Neuronal stem cell (in vitro differentiated cells): ENCODE measurements around the gene RASGRP3.

Experiments
- DNase-seq: peaks from one replicate; pipeline ENCODE4 v3.0.0-alpha.2; 2013; ENCODE audit warnings: low spot score
- H2AFZ ChIP-seq: one replicate; pipeline ENCODE4 v1.6.1; 2013; ENCODE audit warnings: mild to moderate bottlenecking, low read length, inconsistent platforms
- H2AK5ac ChIP-seq: 2 replicates; pipeline ENCODE4 v1.6.1; 2013; ENCODE audit warnings: low read depth, mild to moderate bottlenecking, inconsistent platforms, low read length, moderate library complexity, mixed read lengths
- H2BK120ac ChIP-seq: 2 replicates; pipeline ENCODE4 v1.6.1; 2013; ENCODE audit warnings: low read depth, mild to moderate bottlenecking, inconsistent platforms, low read length, moderate library complexity, mixed read lengths
- H2BK12ac ChIP-seq: one replicate; pipeline ENCODE4 v1.6.1; 2013; ENCODE audit warnings: low read length, inconsistent platforms
- H2BK15ac ChIP-seq: 2 replicates; pipeline ENCODE4 v1.6.1; 2013; ENCODE audit warnings: mild to moderate bottlenecking, low read length, inconsistent platforms, mixed read lengths
- H2BK5ac ChIP-seq: one replicate; pipeline ENCODE4 v1.6.1; 2013; ENCODE audit warnings: inconsistent platforms, mild to moderate bottlenecking, low read length, moderate library complexity
- H3K14ac ChIP-seq: one replicate; pipeline ENCODE4 v1.6.1; 2013; ENCODE audit warnings: low read length, inconsistent platforms
- H3K18ac ChIP-seq: 2 replicates; pipeline ENCODE4 v1.6.1; 2013; ENCODE audit warnings: low read length, inconsistent platforms
- H3K23ac ChIP-seq: 2 replicates; pipeline ENCODE4 v1.6.1; 2013; ENCODE audit warnings: low read depth, mild to moderate bottlenecking, mixed read lengths, low read length, inconsistent platforms; ENCODE audit not compliant: poor library complexity
- H3K27ac ChIP-seq: replicated peaks from 3 replicates; pipeline ENCODE4 v1.5.1; 2013; ENCODE audit warnings: low read length, inconsistent platforms
- H3K27me3 ChIP-seq, 3 experiments: 2 replicates each; pipeline ENCODE4 v1.6.1; 2013; ENCODE audit warnings: low read length in 3 of 3, mild to moderate bottlenecking in 2 of 3, inconsistent platforms in 1 of 3, low read depth in 1 of 3, mixed read lengths in 1 of 3, moderate library complexity in 1 of 3; ENCODE audit not compliant: control insufficient read depth in 3 of 3, insufficient read depth in 3 of 3
- H3K36me3 ChIP-seq, 2 donors: replicated peaks in 1 of 2; 2 replicates each; pipeline ENCODE4 v1.6.1; 2013; ENCODE audit warnings: low read length in 2 of 2; ENCODE audit not compliant: control insufficient read depth in 2 of 2, insufficient read depth in 2 of 2
- H3K4ac ChIP-seq: 2 replicates; pipeline ENCODE4 v1.6.1; 2013; ENCODE audit warnings: inconsistent platforms, mild to moderate bottlenecking, low read length, moderate library complexity
- H3K4me1 ChIP-seq, 2 donors: 1 replicate in 1 of 2; 2 replicates in 1 of 2; pipeline ENCODE4 v1.6.1; 2013; ENCODE audit warnings: low read length in 2 of 2, low read depth in 1 of 2; ENCODE audit not compliant: control insufficient read depth in 2 of 2, insufficient read depth in 1 of 2
- H3K4me2 ChIP-seq: one replicate; pipeline ENCODE4 v1.6.1; 2013; ENCODE audit warnings: mild to moderate bottlenecking, low read length, inconsistent platforms; ENCODE audit not compliant: insufficient read depth, poor library complexity, severe bottlenecking
- H3K4me3 ChIP-seq, 2 donors: 2 replicates each; pipeline ENCODE4 v1.5.1; 2013; ENCODE audit warnings: low read length in 2 of 2, mild to moderate bottlenecking in 2 of 2, inconsistent platforms in 1 of 2, moderate library complexity in 1 of 2
- H3K79me1 ChIP-seq: one replicate; pipeline ENCODE4 v1.6.1; 2013; ENCODE audit warnings: low read depth, mild to moderate bottlenecking, inconsistent platforms, low read length, moderate library complexity
- H3K9ac ChIP-seq: one replicate; pipeline ENCODE4 v1.6.1; 2013; ENCODE audit warnings: mild to moderate bottlenecking, low read depth, low read length, inconsistent platforms; ENCODE audit not compliant: poor library complexity
- H3K9me3 ChIP-seq, 2 donors: replicated peaks in 1 of 2; 2 replicates each; pipeline versions ENCODE3 to v1.6.1; 2013; ENCODE audit warnings: low read length in 2 of 2, mild to moderate bottlenecking in 2 of 2, inconsistent platforms in 1 of 2, low read depth in 1 of 2, mixed read lengths in 1 of 2, moderate library complexity in 1 of 2; ENCODE audit not compliant: control insufficient read depth in 2 of 2, insufficient read depth in 1 of 2
- H4K8ac ChIP-seq: one replicate; pipeline ENCODE4 v1.6.1; 2013; ENCODE audit warnings: low read depth, mild to moderate bottlenecking, inconsistent platforms, low read length, moderate library complexity
- H4K91ac ChIP-seq: one replicate; pipeline ENCODE4 v1.6.1; 2013; ENCODE audit warnings: low read length, low read depth, mild to moderate bottlenecking, inconsistent platforms; ENCODE audit not compliant: poor library complexity
- WGBS, 2 donors: extraction: QIAGEN DNeasy Blood & Tissue Kit; methylation state at CpG; one replicate each; pipeline ENCODE4 v1.1.7; 2013; ENCODE audit warnings: missing lambda C conversion rate in 2 of 2, mixed read lengths in 1 of 2; ENCODE audit not compliant: insufficient read length in 2 of 2, insufficient replicate concordance in 1 of 2; ENCODE audit errors: extremely low coverage in 2 of 2; 5-methylcytosine and 5-hydroxymethylcytosine counted together

Gene RASGRP3

DNA sequence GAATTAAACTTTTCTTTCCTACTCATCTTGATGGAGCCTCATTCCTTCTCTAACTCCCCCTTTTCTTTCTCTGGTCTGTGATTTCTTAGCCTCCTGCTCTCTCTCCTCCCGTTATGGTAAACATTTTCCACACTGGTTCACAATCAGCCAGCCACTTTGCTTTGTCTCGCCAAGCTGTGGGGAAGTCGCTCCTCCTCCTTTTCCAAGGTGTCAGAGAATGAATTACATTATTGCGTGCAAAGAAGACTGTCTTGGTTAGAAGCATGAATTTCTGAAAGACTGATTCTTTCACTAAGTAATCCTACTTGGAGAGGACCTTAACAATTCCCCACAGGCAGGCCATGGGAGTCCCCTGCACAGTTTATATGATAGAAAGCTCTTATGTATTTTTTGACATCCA lies 46.1 kb downstream of the RASGRP3 start:
- Histone ChIP-seq H2BK15ac (no peak overlapping the region), H3K79me1 (no peaks in the 10 kb centered on the region), H3K14ac (no peak overlapping the region), H3K36me3 (no peaks in the 10 kb centered on the region), H4K8ac (no peak overlapping the region), H2BK120ac (no peak overlapping the region), H3K4ac (no peak overlapping the region), H2AFZ (peak overlapping the region; percentile 15), H3K18ac (no peak overlapping the region), H2BK12ac (no peak overlapping the region), H2BK5ac (no peak overlapping the region), H3K23ac (no peak overlapping the region), H3K9me3 (no peaks in the 10 kb centered on the region), H3K4me3 (no peak overlapping the region), H3K27me3 (no peaks in the 10 kb centered on the region), H3K27ac (no peak overlapping the region), H3K4me2 (no peak overlapping the region), H2AK5ac (no peak overlapping the region), H3K9ac (no peak overlapping the region), H4K91ac (no peak overlapping the region), H3K4me1 (peaks cover 0 to 3% of the 10 kb centered on the region in 2 donors)
- WGBS, 2 donors = no CpG with 5 or more reads among the region's 4 CpGs
- no peak for DNase-seq

DNA sequence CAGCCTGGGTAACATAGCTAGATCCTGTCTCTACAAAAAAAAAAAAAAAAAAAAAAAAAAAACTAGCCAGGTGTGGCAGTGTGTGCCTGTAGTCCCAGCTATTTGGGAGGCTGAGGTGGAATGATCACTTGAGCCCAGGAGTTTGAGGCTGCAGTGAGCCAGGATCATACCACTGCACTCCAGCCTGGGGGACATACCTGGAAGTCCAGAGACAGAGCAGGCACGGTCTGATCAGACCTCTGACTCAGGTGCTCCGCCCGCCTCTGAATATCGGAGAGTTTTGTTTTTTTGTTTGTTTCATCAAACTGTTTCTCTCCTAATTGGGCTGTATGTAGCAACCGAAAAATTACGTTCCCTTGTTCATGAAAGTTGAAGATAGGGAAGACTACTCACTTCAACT lies 49.2 kb downstream of the RASGRP3 start:
- no peak overlapping the region for H3K9ac ChIP-seq
- H2AK5ac ChIP-seq = no peak overlapping the region
- H2AFZ ChIP-seq = no peak overlapping the region
- no peak for DNase-seq
- H3K4ac ChIP-seq = no peak overlapping the region
- no peak overlapping the region for H2BK5ac ChIP-seq
- H4K8ac ChIP-seq = no peak overlapping the region
- H2BK15ac ChIP-seq = no peak overlapping the region
- H3K14ac ChIP-seq = no peak overlapping the region
- no peak overlapping the region for H3K18ac ChIP-seq
- H3K4me1 ChIP-seq = peaks cover 0 to 3% of the 10 kb centered on the region in 2 donors
- H4K91ac ChIP-seq = no peak overlapping the region
- no peak overlapping the region for H3K4me2 ChIP-seq
- H3K79me1 ChIP-seq = no peaks in the 10 kb centered on the region
- no peak overlapping the region for H3K4me3 ChIP-seq
- no peak overlapping the region for H3K27ac ChIP-seq
- H3K23ac ChIP-seq = no peak overlapping the region
- H2BK120ac ChIP-seq = no peak overlapping the region
- H3K27me3 ChIP-seq = peaks cover 0 to 3% (median 0%) of the 10 kb centered on the region in 3 experiments
- H3K36me3 ChIP-seq = no peaks in the 10 kb centered on the region
- no peak overlapping the region for H2BK12ac ChIP-seq
- WGBS, 2 donors = no CpG with 5 or more reads among the region's 6 CpGs
- H3K9me3 ChIP-seq = no peaks in the 10 kb centered on the region

DNA sequence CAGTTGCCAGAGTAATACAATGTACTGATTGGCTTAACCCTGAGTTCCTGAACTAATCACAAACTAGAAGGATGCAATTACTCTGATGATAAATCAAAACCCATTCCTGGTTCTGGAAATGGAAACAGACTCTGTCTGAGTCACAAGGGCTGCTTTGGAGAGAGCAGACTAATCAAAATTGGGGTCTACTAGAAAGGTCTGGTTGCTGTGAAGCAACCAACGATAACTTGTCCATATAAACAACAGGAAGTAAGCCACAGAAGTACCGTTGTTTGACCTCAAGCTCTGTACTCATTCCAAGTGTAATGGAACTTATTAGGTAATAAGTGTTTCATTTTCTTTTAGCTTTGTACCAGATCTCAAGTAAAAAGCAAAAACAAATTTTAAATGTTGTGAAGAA lies 49.7 kb downstream of the RASGRP3 start:
- Histone ChIP-seq H3K4me2 (no peak overlapping the region), H3K79me1 (no peaks in the 10 kb centered on the region), H2BK15ac (no peak overlapping the region), H4K91ac (no peak overlapping the region), H3K9ac (no peak overlapping the region), H2BK5ac (no peak overlapping the region), H3K27ac (no peak overlapping the region), H3K14ac (no peak overlapping the region), H3K18ac (no peak overlapping the region), H2AFZ (no peak overlapping the region), H4K8ac (no peak overlapping the region), H3K4me1 (peaks cover 0 to 3% of the 10 kb centered on the region in 2 donors), H3K23ac (no peak overlapping the region), H3K36me3 (no peaks in the 10 kb centered on the region), H3K4ac (no peak overlapping the region), H3K27me3 (peaks cover 0 to 3% (median 0%) of the 10 kb centered on the region in 3 experiments), H2BK12ac (no peak overlapping the region), H2AK5ac (no peak overlapping the region), H3K9me3 (no peaks in the 10 kb centered on the region), H2BK120ac (no peak overlapping the region), H3K4me3 (no peak overlapping the region)
- WGBS, 2 donors = no CpG with 5 or more reads among the region's 2 CpGs
- DNase-seq = no peak

DNA sequence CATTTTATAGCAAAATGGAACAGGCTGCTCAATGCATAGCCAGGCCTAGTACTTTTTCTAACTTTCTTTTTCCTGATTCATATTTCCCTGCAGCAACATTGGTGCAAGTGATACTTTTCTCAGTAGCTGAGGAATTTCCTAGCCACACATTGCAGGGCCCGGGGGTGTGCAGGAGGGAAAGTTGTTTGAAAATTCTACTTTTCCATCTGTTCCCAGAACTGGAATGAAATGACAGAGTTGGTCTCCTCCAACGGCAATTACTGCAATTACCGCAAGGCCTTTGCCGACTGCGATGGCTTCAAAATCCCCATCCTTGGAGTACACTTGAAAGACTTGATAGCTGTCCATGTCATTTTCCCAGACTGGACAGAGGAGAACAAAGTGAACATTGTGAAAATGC lies 50.5 kb downstream of the RASGRP3 start:
- H3K14ac ChIP-seq = no peak overlapping the region
- H2BK12ac ChIP-seq = no peak overlapping the region
- no peak overlapping the region for H2AK5ac ChIP-seq
- no peak overlapping the region for H3K4me3 ChIP-seq
- no peak overlapping the region for H3K4me2 ChIP-seq
- H3K36me3 ChIP-seq = no peaks in the 10 kb centered on the region
- peaks cover 0 to 3% of the 10 kb centered on the region in 2 donors for H3K4me1 ChIP-seq
- no peak overlapping the region for H3K23ac ChIP-seq
- H3K4ac ChIP-seq = no peak overlapping the region
- H2BK5ac ChIP-seq = no peak overlapping the region
- no peaks in the 10 kb centered on the region for H3K79me1 ChIP-seq
- H3K9ac ChIP-seq = no peak overlapping the region
- no peak overlapping the region for H2BK15ac ChIP-seq
- WGBS, 2 donors = no CpG with 5 or more reads among the region's 5 CpGs
- DNase-seq = no peak
- peaks cover 0 to 3% (median 0%) of the 10 kb centered on the region in 3 experiments for H3K27me3 ChIP-seq
- no peak overlapping the region for H4K8ac ChIP-seq
- H3K9me3 ChIP-seq = no peaks in the 10 kb centered on the region
- H2AFZ ChIP-seq = no peak overlapping the region
- H3K27ac ChIP-seq = no peak overlapping the region
- no peak overlapping the region for H2BK120ac ChIP-seq
- no peak overlapping the region for H3K18ac ChIP-seq
- H4K91ac ChIP-seq = no peak overlapping the region
